ENCODE measurements around the gene RALGAPB. TPM values are rescaled to one million over a fixed set of nuclear protein-coding genes. Genes with fewer than 3 reads are reported as not detected.
A peak's percentile ranks its signal among the peaks of the same experiment; 100 is the strongest.

The RALGAPB gene
- total RNA-seq, 1 donor = 45.8 TPM

GRCh38 chr20:38514185-38514584, 41.5 kb downstream of the RALGAPB start:
- no peak for TF ChIP-seq CTCF (IDR thresholded peaks at IDR 0.05; ENCODE audit: insufficient read depth, low read depth, low read length)
- no peak overlapping the region for H3K4me3 ChIP-seq (ENCODE audit: low read depth, low read length)
- no peak for DNase-seq (ENCODE audit: low read depth)

GRCh38 chr20:38514947-38515346, 42.3 kb downstream of the RALGAPB start:
- DNase-seq (ENCODE audit: low read depth) = no peak
- no peak for TF ChIP-seq CTCF (IDR thresholded peaks at IDR 0.05; ENCODE audit: insufficient read depth, low read depth, low read length)
- no peak overlapping the region for H3K4me3 ChIP-seq (ENCODE audit: low read depth, low read length)

- H3K4me3 ChIP-seq (ENCODE audit: low read depth, low read length) = no peak overlapping the region
- no peak for TF ChIP-seq CTCF (IDR thresholded peaks at IDR 0.05; ENCODE audit: insufficient read depth, low read depth, low read length)
- DNase-seq (ENCODE audit: low read depth) = no peak
Measured at GRCh38 chr20:38515631-38516030, 43.0 kb downstream of the RALGAPB start.

GRCh38 chr20:38519426-38519825, 46.8 kb downstream of the RALGAPB start:
- TF ChIP-seq CTCF (IDR thresholded peaks at IDR 0.05; ENCODE audit: insufficient read depth, low read depth, low read length) = no peak
- no peak for DNase-seq (ENCODE audit: low read depth)
- no peak overlapping the region for H3K4me3 ChIP-seq (ENCODE audit: low read depth, low read length)

GRCh38 chr20:38520261-38520660, 47.6 kb downstream of the RALGAPB start:
- H3K4me3 ChIP-seq (ENCODE audit: low read depth, low read length) = no peak overlapping the region
- no peak for TF ChIP-seq CTCF (IDR thresholded peaks at IDR 0.05; ENCODE audit: insufficient read depth, low read depth, low read length)
- no peak for DNase-seq (ENCODE audit: low read depth)

- no peak overlapping the region for H3K4me3 ChIP-seq (ENCODE audit: low read depth, low read length)
- TF ChIP-seq CTCF (IDR thresholded peaks at IDR 0.05; ENCODE audit: insufficient read depth, low read depth, low read length) = no peak
- peak; percentile 24 for DNase-seq (ENCODE audit: low read depth)
Measured at GRCh38 chr20:38523697-38524096, 51.1 kb downstream of the RALGAPB start.

- H3K4me3 ChIP-seq (ENCODE audit: low read depth, low read length) = no peak overlapping the region
- DNase-seq (ENCODE audit: low read depth) = peak; percentile 39
- no peak for TF ChIP-seq CTCF (IDR thresholded peaks at IDR 0.05; ENCODE audit: insufficient read depth, low read depth, low read length)
Measured at GRCh38 chr20:38528167-38528566, 55.5 kb downstream of the RALGAPB start.
